Trophoblast cell (in vitro differentiated cells and primary cell): ENCODE results near the gene NPIPB9.
"Not testable (repeated sequence)": the region's sequence is repeated elsewhere in the genome, so short reads cannot be mapped to it uniquely, and the experiment has no call there.

Experiments used
- DNase-seq, 2 donors: peaks; one replicate each; pipeline ENCODE4 v3.0.0-alpha.2; 2016
- H2AFZ ChIP-seq: 2 replicates; pipeline ENCODE4 v1.6.1; 2013; ENCODE audit warnings: low read length, moderate library complexity, mild to moderate bottlenecking; ENCODE audit not compliant: insufficient read depth, poor library complexity
- H2AK5ac ChIP-seq: 2 replicates; pipeline ENCODE4 v1.6.1; 2013; ENCODE audit warnings: mild to moderate bottlenecking, low read length
- H2BK120ac ChIP-seq: 2 replicates; pipeline ENCODE4 v1.6.1; 2013; ENCODE audit warnings: low read length, mild to moderate bottlenecking, moderate library complexity; ENCODE audit not compliant: insufficient read depth, poor library complexity
- H2BK12ac ChIP-seq: 2 replicates; pipeline ENCODE4 v1.6.1; 2013; ENCODE audit warnings: mild to moderate bottlenecking, low read length, moderate library complexity
- H2BK5ac ChIP-seq: 2 replicates; pipeline ENCODE4 v1.6.1; 2013; ENCODE audit warnings: low read length, low read depth, moderate library complexity, mild to moderate bottlenecking; ENCODE audit not compliant: poor library complexity
- H3K14ac ChIP-seq: 2 replicates; pipeline ENCODE4 v1.6.1; 2013; ENCODE audit warnings: mild to moderate bottlenecking, low read length
- H3K18ac ChIP-seq: 2 replicates; pipeline ENCODE4 v1.6.1; 2013; ENCODE audit warnings: mild to moderate bottlenecking, low read length
- H3K23ac ChIP-seq: 2 replicates; pipeline ENCODE4 v1.6.1; 2013; ENCODE audit warnings: low read length
- H3K27ac ChIP-seq: 2 replicates; pipeline ENCODE4 v1.5.1; 2013; ENCODE audit warnings: low read depth, mild to moderate bottlenecking, inconsistent platforms, low read length, moderate library complexity
- H3K27me3 ChIP-seq: 2 replicates; pipeline ENCODE4 v1.6.1; 2013; ENCODE audit warnings: inconsistent platforms, mild to moderate bottlenecking, low read length, moderate library complexity; ENCODE audit not compliant: insufficient read depth
- H3K36me3 ChIP-seq, 2 experiments: 1 replicate in 1 of 2; 2 replicates in 1 of 2; pipeline ENCODE4 v1.6.1; 2013; ENCODE audit warnings: low read length in 2 of 2, mild to moderate bottlenecking in 2 of 2, moderate library complexity in 1 of 2; ENCODE audit not compliant: insufficient read depth in 2 of 2, control insufficient read depth in 1 of 2
- H3K4ac ChIP-seq: 2 replicates; pipeline ENCODE4 v1.6.1; 2013; ENCODE audit warnings: low read depth, mild to moderate bottlenecking, low read length, moderate library complexity
- H3K4me1 ChIP-seq, 2 experiments: 1 replicate in 1 of 2; 2 replicates in 1 of 2; pipeline ENCODE4 v1.6.1; 2013; ENCODE audit warnings: low read length in 2 of 2, mild to moderate bottlenecking in 2 of 2, moderate library complexity in 1 of 2; ENCODE audit not compliant: insufficient read depth in 2 of 2, control insufficient read depth in 1 of 2
- H3K4me2 ChIP-seq: 2 replicates; pipeline ENCODE4 v1.6.1; 2013; ENCODE audit warnings: inconsistent platforms, mild to moderate bottlenecking, low read length, moderate library complexity
- H3K4me3 ChIP-seq: 2 replicates; pipeline ENCODE4 v1.5.1; 2013; ENCODE audit warnings: mild to moderate bottlenecking, low read depth, low read length, inconsistent platforms
- H3K79me1 ChIP-seq: one replicate; pipeline ENCODE4 v1.6.1; 2013; ENCODE audit warnings: low read length
- H3K79me2 ChIP-seq: 2 replicates; pipeline ENCODE4 v1.6.1; 2013; ENCODE audit warnings: low read length, mild to moderate bottlenecking; ENCODE audit not compliant: control insufficient read depth, insufficient read depth, poor library complexity
- H3K9ac ChIP-seq: 2 replicates; pipeline ENCODE4 v1.6.1; 2013; ENCODE audit warnings: mild to moderate bottlenecking, low read length
- H3K9me3 ChIP-seq: 2 replicates; pipeline ENCODE4 v1.6.1; 2013; ENCODE audit warnings: low read depth, mild to moderate bottlenecking, control low read depth, inconsistent platforms, low read length; ENCODE audit not compliant: insufficient read depth
- H4K12ac ChIP-seq: 2 replicates; pipeline ENCODE4 v1.6.1; 2013; ENCODE audit warnings: low read depth, mild to moderate bottlenecking, low read length, moderate library complexity
- H4K8ac ChIP-seq: 2 replicates; pipeline ENCODE4 v1.6.1; 2013; ENCODE audit warnings: low read depth, mild to moderate bottlenecking, low read length, moderate library complexity
- H4K91ac ChIP-seq: one replicate; pipeline ENCODE4 v1.6.1; 2013; ENCODE audit warnings: low read depth, mild to moderate bottlenecking, low read length, moderate library complexity
- WGBS: extraction: QIAGEN DNeasy Blood & Tissue Kit; methylation state at CpG from one replicate; pipeline ENCODE4 v1.1.7; 2013; ENCODE audit warnings: missing lambda C conversion rate; ENCODE audit not compliant: insufficient read length, insufficient coverage; ENCODE audit errors: extremely low coverage; 5-methylcytosine and 5-hydroxymethylcytosine counted together

NPIPB9 gene

GRCh38 chr16:28731253-28731652 lies 20.3 kb upstream of the NPIPB9 start:
- not testable (repeated sequence) for DNase-seq, H3K14ac ChIP-seq, H4K8ac ChIP-seq, H2AFZ ChIP-seq, H2BK12ac ChIP-seq, H3K18ac ChIP-seq, H3K4me1 ChIP-seq, H3K4me3 ChIP-seq, H3K27ac ChIP-seq, H3K9me3 ChIP-seq, H3K4ac ChIP-seq, H3K23ac ChIP-seq, H3K79me1 ChIP-seq, H3K9ac ChIP-seq, H3K4me2 ChIP-seq, H3K79me2 ChIP-seq, H2BK5ac ChIP-seq, H2AK5ac ChIP-seq, H3K36me3 ChIP-seq, H2BK120ac ChIP-seq, H4K12ac ChIP-seq, H4K91ac ChIP-seq, H3K27me3 ChIP-seq
- no CpG with 5 or more reads among the region's 5 CpGs for WGBS

DNA sequence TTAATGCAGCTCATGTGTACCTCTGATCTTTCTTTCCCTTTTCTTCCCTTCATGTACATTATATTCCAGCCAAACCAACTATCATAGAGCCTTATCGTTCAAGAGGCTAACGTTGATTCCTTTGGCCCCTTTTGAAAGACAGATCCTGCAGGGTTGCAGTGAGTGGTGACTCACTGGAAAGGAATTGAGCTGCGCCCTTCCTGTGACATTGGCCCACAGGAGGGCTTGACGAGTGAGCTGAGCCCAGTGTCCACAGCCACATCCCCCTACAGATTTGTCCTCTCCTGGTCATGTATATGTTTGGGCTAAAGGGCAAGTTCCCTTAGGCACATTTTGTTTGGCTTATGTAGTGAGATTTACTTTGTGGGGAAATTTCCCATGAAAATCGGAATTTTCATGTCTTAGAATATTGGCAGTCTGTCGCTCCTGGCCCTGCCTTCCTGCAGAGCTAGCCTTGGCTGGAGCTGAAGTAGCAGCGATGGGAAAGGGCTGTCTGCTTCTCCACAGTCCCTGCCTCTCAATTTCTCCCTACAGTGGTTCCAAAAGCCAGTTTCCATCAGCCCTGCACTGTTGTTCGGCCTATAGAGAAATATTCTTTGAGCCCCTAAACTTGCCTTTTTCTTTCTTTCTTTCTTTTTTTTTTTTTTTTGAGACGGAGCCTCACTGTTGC lies 19.0 kb upstream of the NPIPB9 start:
- H3K23ac ChIP-seq, H2BK5ac ChIP-seq, H3K27me3 ChIP-seq, H3K79me1 ChIP-seq, H4K12ac ChIP-seq, H2AFZ ChIP-seq, H3K4me1 ChIP-seq, H3K4ac ChIP-seq, H3K18ac ChIP-seq, H2BK12ac ChIP-seq, H4K91ac ChIP-seq, H2AK5ac ChIP-seq, DNase-seq, H2BK120ac ChIP-seq, H3K4me2 ChIP-seq, H3K27ac ChIP-seq, H3K9me3 ChIP-seq, H4K8ac ChIP-seq, H3K9ac ChIP-seq, H3K14ac ChIP-seq, H3K79me2 ChIP-seq, H3K4me3 ChIP-seq, H3K36me3 ChIP-seq: not testable (repeated sequence)
- WGBS, result no CpG with 5 or more reads among the region's 9 CpGs

DNA sequence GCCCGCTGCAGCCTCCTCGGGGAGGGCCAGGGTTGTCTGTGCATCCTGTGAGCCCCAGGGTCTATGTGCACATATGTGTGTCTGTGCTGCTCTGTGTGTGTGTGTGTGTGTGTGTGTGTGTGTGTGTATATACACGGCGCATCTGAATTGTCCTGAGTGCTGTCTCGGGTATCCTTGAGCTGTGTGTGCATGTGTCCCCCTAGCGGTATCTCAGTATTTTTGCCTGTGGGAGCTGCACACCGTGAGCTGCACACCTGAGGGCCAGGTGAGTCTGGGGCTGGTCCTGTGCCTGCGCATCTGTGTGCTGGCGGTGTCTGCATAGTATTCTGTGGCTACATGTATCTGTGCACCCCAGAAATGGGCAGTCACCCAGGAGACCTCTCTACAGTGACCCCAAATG lies 11.8 kb upstream of the NPIPB9 start:
- not testable (repeated sequence) for H3K79me2 ChIP-seq, H4K12ac ChIP-seq, H4K91ac ChIP-seq, H3K27me3 ChIP-seq, H3K23ac ChIP-seq, H2BK120ac ChIP-seq, H3K9ac ChIP-seq, H3K36me3 ChIP-seq, H3K4me3 ChIP-seq, H3K4ac ChIP-seq, H2AFZ ChIP-seq, H3K27ac ChIP-seq, DNase-seq, H3K4me1 ChIP-seq, H3K4me2 ChIP-seq, H2BK5ac ChIP-seq, H3K79me1 ChIP-seq, H3K9me3 ChIP-seq, H2BK12ac ChIP-seq, H4K8ac ChIP-seq, H2AK5ac ChIP-seq, H3K14ac ChIP-seq, H3K18ac ChIP-seq
- no CpG with 5 or more reads among the region's 9 CpGs for WGBS

DNA sequence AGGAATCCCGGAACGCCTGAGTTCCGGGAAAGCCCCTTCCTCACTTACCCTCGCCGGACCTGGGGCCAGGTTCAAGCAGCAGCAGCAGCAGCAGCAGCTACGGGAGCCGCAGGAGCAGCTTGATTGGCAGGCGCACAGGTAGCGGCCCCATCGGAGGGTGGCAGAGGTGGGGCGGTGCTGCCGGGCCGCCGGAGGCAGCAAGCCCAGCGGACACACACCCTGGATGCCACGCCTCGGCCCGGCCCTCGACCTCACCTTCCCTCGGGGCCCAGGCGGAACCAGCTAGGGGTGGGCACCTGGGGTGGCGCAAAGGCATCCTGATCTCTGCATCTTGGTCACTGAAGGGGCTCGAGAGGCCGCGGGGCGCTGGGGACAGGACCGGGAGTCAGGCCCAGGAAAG lies 11.0 kb upstream of the NPIPB9 start:
- H2AK5ac ChIP-seq, H3K79me1 ChIP-seq, H3K27ac ChIP-seq, DNase-seq, H3K27me3 ChIP-seq, H4K91ac ChIP-seq, H4K12ac ChIP-seq, H3K79me2 ChIP-seq, H3K4me1 ChIP-seq, H3K4ac ChIP-seq, H3K9ac ChIP-seq, H2AFZ ChIP-seq, H3K36me3 ChIP-seq, H2BK12ac ChIP-seq, H3K23ac ChIP-seq, H2BK120ac ChIP-seq, H3K4me2 ChIP-seq, H2BK5ac ChIP-seq, H3K9me3 ChIP-seq, H3K4me3 ChIP-seq, H4K8ac ChIP-seq, H3K18ac ChIP-seq, H3K14ac ChIP-seq: not testable (repeated sequence)
- WGBS, result no CpG with 5 or more reads among the region's 27 CpGs
